H1 (cell line): Measurements from ENCODE around the gene TFRC. TPM values are rescaled to one million over a fixed set of nuclear protein-coding genes. Genes with fewer than 3 reads are reported as not detected.

Experiments used
- CTCF ChIA-PET: fragments of 300-600 bp; sonication (Branson Sonifier 250); formaldehyde crosslinking; loops from one replicate; lab custom pipeline; 2021; ENCODE audit not compliant: partially characterized antibody; lab: Charles Lee
- POLR2A ChIA-PET: fragments of 300-600 bp; sonication (Branson Sonifier 250); formaldehyde crosslinking; loops from one replicate; lab custom pipeline; 2021; ENCODE audit warnings: inconsistent platforms; ENCODE audit not compliant: partially characterized antibody; lab: Charles Lee
- DNase-seq, 2 experiments: peaks; one replicate each; pipeline versions ENCODE4 v3.0.0 to v3.0.0-alpha.2; 2010 to 2022; ENCODE audit warnings: low spot score in 2 of 2, low read depth in 1 of 2, mixed read lengths in 1 of 2
- FAIRE-seq: peaks from 2 replicates; lab custom pipeline; 2011; peaks lifted over from hg19 to GRCh38; lab: Jason Lieb, UNC
- H2AFZ ChIP-seq: 2 replicates; pipeline ENCODE4 v1.8.1; 2012; ENCODE audit warnings: low read length, inconsistent platforms
- H2AK5ac ChIP-seq: 2 replicates; pipeline ENCODE4 v1.6.1; 2013; ENCODE audit warnings: low read depth, low read length
- H2BK120ac ChIP-seq: replicated peaks from 2 replicates; pipeline ENCODE3; 2013; ENCODE audit warnings: low read depth, low read length, inconsistent platforms
- H2BK12ac ChIP-seq: 2 replicates; pipeline ENCODE4 v1.6.1; 2013; ENCODE audit warnings: low read depth, low read length
- H2BK15ac ChIP-seq: 2 replicates; pipeline ENCODE4 v1.6.1; 2013; ENCODE audit warnings: low read length
- H2BK20ac ChIP-seq: 2 replicates; pipeline ENCODE4 v1.6.1; 2013; ENCODE audit warnings: low read length
- H2BK5ac ChIP-seq: 2 replicates; pipeline ENCODE4 v1.6.1; 2013; ENCODE audit warnings: low read depth, low read length
- H3K14ac ChIP-seq: 2 replicates; pipeline ENCODE4 v1.6.1; 2013; ENCODE audit warnings: inconsistent platforms; ENCODE audit not compliant: insufficient read length
- H3K18ac ChIP-seq: 2 replicates; pipeline ENCODE4 v1.6.1; 2013; ENCODE audit warnings: low read length; ENCODE audit errors: extremely low read depth
- H3K23ac ChIP-seq: 2 replicates; pipeline ENCODE4 v1.6.1; 2013; ENCODE audit warnings: inconsistent platforms; ENCODE audit not compliant: insufficient read length
- H3K23me2 ChIP-seq: 2 replicates; pipeline ENCODE4 v1.6.1; 2013; ENCODE audit warnings: low read depth, low read length
- H3K27ac ChIP-seq: 2 replicates; pipeline ENCODE4 v1.6.1; 2011; ENCODE audit warnings: low read depth, low read length, inconsistent platforms
- H3K27me3 ChIP-seq, 4 experiments: replicated peaks in 1 of 4; 1 replicate in 1 of 4; 2 replicates in 3 of 4; pipeline versions ENCODE4 v1.6.1 to v1.8.1; 2011 to 2013; ENCODE audit warnings: low read length in 3 of 4, mild to moderate bottlenecking in 3 of 4, inconsistent platforms in 2 of 4, mixed read lengths in 2 of 4, moderate library complexity in 1 of 4; ENCODE audit not compliant: control insufficient read depth in 3 of 4, insufficient read depth in 3 of 4; ENCODE audit errors: extremely low read depth in 1 of 4
- H3K36me3 ChIP-seq, 4 experiments: 2 replicates each; pipeline versions ENCODE4 v1.6.1 to v1.8.1; 2011 to 2013; ENCODE audit warnings: mild to moderate bottlenecking in 4 of 4, low read length in 3 of 4, moderate library complexity in 2 of 4, control low read depth in 1 of 4, inconsistent platforms in 1 of 4; ENCODE audit not compliant: insufficient read depth in 4 of 4, control insufficient read depth in 2 of 4
- H3K4ac ChIP-seq: replicated peaks from 2 replicates; pipeline ENCODE3; 2013; ENCODE audit warnings: low read length, low read depth, mixed read lengths, inconsistent platforms; ENCODE audit not compliant: insufficient read length
- H3K4me1 ChIP-seq, 4 experiments: replicated peaks in 1 of 4; 1 replicate in 1 of 4; 2 replicates in 3 of 4; pipeline versions ENCODE4 v1.6.1 to v1.8.1; 2011 to 2013; ENCODE audit warnings: low read length in 3 of 4, inconsistent platforms in 2 of 4, mixed read lengths in 1 of 4; ENCODE audit not compliant: insufficient read depth in 4 of 4, control insufficient read depth in 3 of 4
- H3K4me2 ChIP-seq, 2 experiments: 2 replicates each; pipeline versions ENCODE4 v1.6.1 to v1.8.1; 2011 to 2013; ENCODE audit warnings: low read depth in 2 of 2, low read length in 2 of 2, control low read depth in 1 of 2, inconsistent platforms in 1 of 2, mild to moderate bottlenecking in 1 of 2; ENCODE audit not compliant: insufficient read depth in 1 of 2
- H3K4me3 ChIP-seq, 4 experiments: fragments of 200-600, 300-600 bp in 1 of 4; sonication (generic), shearing (Covaris generic), sonication (Bioruptor Twin) in 1 of 4; 2 replicates each; pipeline versions ENCODE4 v1.5.1 to v1.8.1; 2011 to 2016; ENCODE audit warnings: low read length in 4 of 4, low read depth in 3 of 4, control low read depth in 2 of 4, inconsistent platforms in 2 of 4, mild to moderate bottlenecking in 2 of 4, mixed read lengths in 1 of 4, moderate library complexity in 1 of 4; ENCODE audit not compliant: insufficient read depth in 2 of 4; ENCODE audit errors: extremely low read depth in 1 of 4
- H3K56ac ChIP-seq: replicated peaks from 2 replicates; pipeline ENCODE3; 2013; ENCODE audit warnings: low read depth, mild to moderate bottlenecking, mixed read lengths, low read length, inconsistent platforms; ENCODE audit not compliant: insufficient read length
- H3K79me1 ChIP-seq: 2 replicates; pipeline ENCODE4 v1.6.1; 2013; ENCODE audit warnings: low read depth, low read length, control low read depth
- H3K79me2 ChIP-seq, 2 experiments: 2 replicates each; pipeline versions ENCODE4 v1.6.1 to v1.8.1; 2012 to 2013; ENCODE audit warnings: low read length in 2 of 2, mild to moderate bottlenecking in 2 of 2, inconsistent platforms in 1 of 2; ENCODE audit not compliant: insufficient read depth in 2 of 2, control insufficient read depth in 1 of 2
- H3K9ac ChIP-seq, 4 experiments: replicated peaks in 1 of 4; 1 replicate in 1 of 4; 2 replicates in 3 of 4; pipeline versions ENCODE4 v1.6.1 to v1.8.1; 2011 to 2013; ENCODE audit warnings: low read depth in 3 of 4, low read length in 3 of 4, control low read depth in 2 of 4, mild to moderate bottlenecking in 2 of 4, moderate library complexity in 2 of 4, inconsistent platforms in 1 of 4; ENCODE audit errors: extremely low read depth in 1 of 4
- H3K9me3 ChIP-seq, 2 experiments: 2 replicates each; pipeline versions ENCODE4 v1.6.1 to v1.8.1; 2012 to 2013; ENCODE audit warnings: mild to moderate bottlenecking in 2 of 2, moderate library complexity in 2 of 2, control low read depth in 1 of 2, inconsistent platforms in 1 of 2, low read depth in 1 of 2, low read length in 1 of 2, mixed read lengths in 1 of 2; ENCODE audit not compliant: insufficient read depth in 2 of 2
- H4K20me1 ChIP-seq, 2 experiments: replicated peaks in 1 of 2; 2 replicates each; pipeline versions ENCODE3 to v1.8.1; 2011 to 2013; ENCODE audit warnings: inconsistent platforms in 2 of 2, low read length in 2 of 2, mild to moderate bottlenecking in 1 of 2; ENCODE audit not compliant: insufficient read depth in 2 of 2, control insufficient read depth in 1 of 2
- H4K5ac ChIP-seq: 2 replicates; pipeline ENCODE4 v1.6.1; 2013; ENCODE audit warnings: low read length, low read depth, mixed read lengths, inconsistent platforms; ENCODE audit not compliant: insufficient read length
- H4K8ac ChIP-seq: 2 replicates; pipeline ENCODE4 v1.8.0; 2013; ENCODE audit warnings: mild to moderate bottlenecking, moderate library complexity, low read length, inconsistent platforms; ENCODE audit not compliant: insufficient read depth; ENCODE audit errors: extremely low read depth
- H4K91ac ChIP-seq: replicated peaks from 2 replicates; pipeline ENCODE3; 2013; ENCODE audit warnings: low read length, mixed read lengths, inconsistent platforms; ENCODE audit not compliant: insufficient read length
- BACH1 ChIP-seq: IDR thresholded peaks from 2 replicates; pipeline ENCODE4 v1.6.1; 2012; ENCODE audit warnings: low read length, improper control_type of control experiment
- BRCA1 ChIP-seq: IDR thresholded peaks from 2 replicates; pipeline ENCODE4 v1.6.1; 2012; ENCODE audit warnings: low read depth, low read length, improper control_type of control experiment
- GABPA ChIP-seq: IDR thresholded peaks from 2 replicates; pipeline ENCODE4 v1.6.1; 2011; ENCODE audit warnings: mild to moderate bottlenecking, low read length, moderate library complexity, borderline replicate concordance; ENCODE audit not compliant: insufficient read depth
- MAFK ChIP-seq: IDR thresholded peaks from 2 replicates; pipeline ENCODE4 v1.6.1; 2012; ENCODE audit warnings: low read depth, mild to moderate bottlenecking, improper control_type of control experiment, low read length
- RBBP5 ChIP-seq: IDR thresholded peaks from 2 replicates; pipeline ENCODE4 v1.7.1; 2012; ENCODE audit warnings: low read depth, mild to moderate bottlenecking, inconsistent platforms, low read length, moderate library complexity, borderline replicate concordance
- SAP30 ChIP-seq: fragments of 300-600 bp; sonication (generic); IDR thresholded peaks from 2 replicates; pipeline ENCODE4 v1.7.1; 2012; ENCODE audit warnings: low read length, moderate library complexity, mild to moderate bottlenecking, inconsistent platforms; ENCODE audit not compliant: insufficient read depth, insufficient replicate concordance
- SIX5 ChIP-seq: IDR thresholded peaks from 2 replicates; pipeline ENCODE4 v1.6.1; 2011; ENCODE audit warnings: mild to moderate bottlenecking, low read depth, low read length
- SP1 ChIP-seq: IDR thresholded peaks from 2 replicates; pipeline ENCODE4 v1.6.1; 2011; ENCODE audit warnings: low read depth, low read length
- WGBS, 2 experiments: shearing (Covaris generic) in 1 of 2; methylation state at CpG; one replicate each; pipeline versions ENCODE4 v1.1.6 to v1.1.7; 2013 to 2015; ENCODE audit warnings: low lambda C conversion rate in 2 of 2, mixed read lengths in 2 of 2, inconsistent platforms in 1 of 2, low coverage in 1 of 2, missing lambda C conversion rate in 1 of 2; ENCODE audit not compliant: insufficient replicate concordance in 2 of 2, insufficient coverage in 1 of 2, insufficient read length in 1 of 2; ENCODE audit errors: extremely low coverage in 1 of 2, missing lambda C conversion rate in 1 of 2; 5-methylcytosine and 5-hydroxymethylcytosine counted together
- polyA plus RNA-seq, 7 experiments: library from polyadenylated mRNA; depleted of rRNA in 3 of 7; stranded (reverse) in 5 of 7; unstranded in 2 of 7; fragments of >200 nt in 5 of 7; fragments of 200-250 nt in 2 of 7; gene quantifications; 1 replicate in 5 of 7; 2 replicates in 1 of 7; 4 replicates in 1 of 7; pipeline versions ENCODE4 v1.2.1 to v1.2.3, GENCODE V29; 2011 to 2013; ENCODE audit warnings: missing spikeins in 2 of 7, mixed read lengths in 2 of 7
- total RNA-seq: library from RNA; stranded (reverse); fragmentation: NEBNext Ultra II Directional; extraction: Animal tissue kit (Norgen Biotek cat#: 25700); gene quantifications from 2 replicates; pipeline ENCODE4 v1.2.1, GENCODE V29; 2021
- TF ChIP-seq, protein P1 (sequence below): IDR thresholded peaks from 2 replicates; pipeline ENCODE4 v1.6.1; 2012; ENCODE audit warnings: inconsistent platforms
- TF ChIP-seq, protein P2 (sequence below): IDR thresholded peaks from 2 replicates; pipeline ENCODE4 v1.6.1; 2011; ENCODE audit warnings: low read depth, mild to moderate bottlenecking, low read length; ENCODE audit not compliant: insufficient read depth

Gene TFRC
- total and polyA plus RNA-seq, 2 of the 8 experiments (the other 6 are each of a cell fraction or from before 2014, with no cell fraction given), result 67.3 to 161 TPM

DNA sequence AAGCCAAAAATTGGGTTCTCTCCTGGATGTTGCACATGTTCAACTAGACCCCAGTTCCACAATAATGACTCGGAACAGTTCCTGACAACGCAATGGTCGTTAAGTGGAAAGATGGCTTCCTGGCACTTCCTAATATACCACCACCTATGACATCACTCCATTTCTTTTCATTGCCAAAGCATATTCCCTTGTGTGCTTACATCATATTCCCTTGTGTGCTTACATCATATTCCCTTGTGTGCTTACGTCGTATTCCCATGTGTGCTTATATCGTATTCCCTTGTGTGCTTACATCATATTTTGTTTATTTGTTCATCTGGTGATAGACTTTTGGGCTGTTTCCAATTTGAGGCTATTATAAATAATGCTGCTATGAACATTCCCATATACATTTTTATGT, 39.2 kb downstream of the TFRC start:
- no peak overlapping the region for H4K5ac ChIP-seq
- 96% methylated on average over 6 of the region's 6 CpGs; no CpG with 5 or more reads in 1 of the 2 experiments for WGBS, 2 experiments
- no peaks in the 10 kb centered on the region for H3K9me3 ChIP-seq
- DNase-seq (no peak), FAIRE-seq (peak; percentile 28)
- no peak overlapping the region for H4K91ac ChIP-seq
- H3K4me2 ChIP-seq, result no peak overlapping the region
- no peak overlapping the region for H3K4ac ChIP-seq
- H2BK120ac ChIP-seq, result no peak overlapping the region
- H2AFZ ChIP-seq, result no peak overlapping the region
- H3K56ac ChIP-seq, result no peak overlapping the region
- no peak overlapping the region for H2BK20ac ChIP-seq
- H3K4me3 ChIP-seq, result no peak overlapping the region
- H3K9ac ChIP-seq, result no peak overlapping the region
- no peak overlapping the region for H3K27ac ChIP-seq
- CTCF ChIA-PET, result interaction anchor here (1.5 kb wide), 1 partner anchor 154 kb away, joined by 5 read pairs; no protein-coding TSS in a partner anchor
- no peak overlapping the region for H3K23ac ChIP-seq
- no peak overlapping the region for H3K14ac ChIP-seq
- H3K4me1 ChIP-seq, result no peaks in the 10 kb centered on the region
- H2BK12ac ChIP-seq, result no peak overlapping the region
- H3K23me2 ChIP-seq, result no peaks in the 10 kb centered on the region
- H4K8ac ChIP-seq, result no peak overlapping the region
- 0 out of 8 replicates have a peak, but pooled peaks cover 0 to 2% (median 0%) of the 10 kb centered on the region in 4 experiments for H3K36me3 ChIP-seq
- no peak overlapping the region for H2BK15ac ChIP-seq
- no peak overlapping the region for H3K18ac ChIP-seq
- H3K79me2 ChIP-seq, result no peaks in the 10 kb centered on the region
- TF ChIP-seq, protein P1, sequence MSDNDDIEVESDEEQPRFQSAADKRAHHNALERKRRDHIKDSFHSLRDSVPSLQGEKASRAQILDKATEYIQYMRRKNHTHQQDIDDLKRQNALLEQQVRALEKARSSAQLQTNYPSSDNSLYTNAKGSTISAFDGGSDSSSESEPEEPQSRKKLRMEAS, result no peak
- TF ChIP-seq, protein P2, sequence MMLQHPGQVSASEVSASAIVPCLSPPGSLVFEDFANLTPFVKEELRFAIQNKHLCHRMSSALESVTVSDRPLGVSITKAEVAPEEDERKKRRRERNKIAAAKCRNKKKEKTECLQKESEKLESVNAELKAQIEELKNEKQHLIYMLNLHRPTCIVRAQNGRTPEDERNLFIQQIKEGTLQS, result no peak
- TF ChIP-seq BRCA1 (no peak), SIX5 (no peak), SP1 (no peak), GABPA (no peak), MAFK (no peak), RBBP5 (no peak), BACH1 (no peak), SAP30 (no peak)
- TF ChIP-seq, all 59 proteins: peak for 0
- no peaks in the 10 kb centered on the region for H3K79me1 ChIP-seq
- POLR2A ChIA-PET, result no interaction called here
- no peaks in the 10 kb centered on the region for H4K20me1 ChIP-seq
- H2BK5ac ChIP-seq, result no peak overlapping the region
- no peaks in the 10 kb centered on the region for H3K27me3 ChIP-seq
- no peak overlapping the region for H2AK5ac ChIP-seq
